Measurements from ENCODE around the gene ALX4.

The ALX4 gene

GRCh38 chr11:44315947-44316658 lies 6.2 kb upstream of the ALX4 start:
- no peak for DNase-seq

- DNase-seq = no peak
Measured at GRCh38 chr11:44314733-44315132, 4.8 kb upstream of the ALX4 start.

- DNase-seq = no peak
Measured at GRCh38 chr11:44313761-44314489, 4.0 kb upstream of the ALX4 start.

GRCh38 chr11:44312876-44313275 lies 2.9 kb upstream of the ALX4 start:
- DNase-seq = no peak

- DNase-seq = no peak
Measured at GRCh38 chr11:44311339-44312261, 1.7 kb upstream of the ALX4 start.

- no peak for DNase-seq
Measured at GRCh38 chr11:44310463-44311272, 729 bp upstream of the ALX4 start.

- DNase-seq = no peak
Measured at GRCh38 chr11:44310206-44310462, 195 bp upstream of the ALX4 start.

- DNase-seq = no peak
Measured at GRCh38 chr11:44308923-44309477, 939 bp downstream of the ALX4 start.

GRCh38 chr11:44308256-44308922 lies 1.6 kb downstream of the ALX4 start:
- DNase-seq = no peak

GRCh38 chr11:44307340-44308099 lies 2.4 kb downstream of the ALX4 start:
- no peak for DNase-seq

GRCh38 chr11:44306918-44307244 lies 3.1 kb downstream of the ALX4 start:
- no peak for DNase-seq

- no peak for DNase-seq
Measured at GRCh38 chr11:44306052-44306917, 3.7 kb downstream of the ALX4 start.

GRCh38 chr11:44305470-44306051 lies 4.4 kb downstream of the ALX4 start:
- peak; percentile 13 for DNase-seq

- DNase-seq = no peak
Measured at GRCh38 chr11:44305026-44305469, 4.9 kb downstream of the ALX4 start.

GRCh38 chr11:44304091-44305025 lies 5.6 kb downstream of the ALX4 start:
- DNase-seq = no peak

- DNase-seq = no peak
Measured at GRCh38 chr11:44303401-44303938, 6.5 kb downstream of the ALX4 start.

- DNase-seq = no peak
Measured at GRCh38 chr11:44301564-44302271, 8.2 kb downstream of the ALX4 start.

Data from CD4-positive, alpha-beta T cell treated with Interleukin-4 for 4 hours (primary cell).